ENCODE measurements around the gene IKZF1. TPM values are rescaled to one million over a fixed set of nuclear protein-coding genes. Genes with fewer than 3 reads are reported as not detected.
A peak's percentile ranks its signal among the peaks of the same experiment; 100 is the strongest.

Gene IKZF1
- 1 to 10 TPM; 1.0 to 1.1 TPM for polyA plus RNA-seq

DNA sequence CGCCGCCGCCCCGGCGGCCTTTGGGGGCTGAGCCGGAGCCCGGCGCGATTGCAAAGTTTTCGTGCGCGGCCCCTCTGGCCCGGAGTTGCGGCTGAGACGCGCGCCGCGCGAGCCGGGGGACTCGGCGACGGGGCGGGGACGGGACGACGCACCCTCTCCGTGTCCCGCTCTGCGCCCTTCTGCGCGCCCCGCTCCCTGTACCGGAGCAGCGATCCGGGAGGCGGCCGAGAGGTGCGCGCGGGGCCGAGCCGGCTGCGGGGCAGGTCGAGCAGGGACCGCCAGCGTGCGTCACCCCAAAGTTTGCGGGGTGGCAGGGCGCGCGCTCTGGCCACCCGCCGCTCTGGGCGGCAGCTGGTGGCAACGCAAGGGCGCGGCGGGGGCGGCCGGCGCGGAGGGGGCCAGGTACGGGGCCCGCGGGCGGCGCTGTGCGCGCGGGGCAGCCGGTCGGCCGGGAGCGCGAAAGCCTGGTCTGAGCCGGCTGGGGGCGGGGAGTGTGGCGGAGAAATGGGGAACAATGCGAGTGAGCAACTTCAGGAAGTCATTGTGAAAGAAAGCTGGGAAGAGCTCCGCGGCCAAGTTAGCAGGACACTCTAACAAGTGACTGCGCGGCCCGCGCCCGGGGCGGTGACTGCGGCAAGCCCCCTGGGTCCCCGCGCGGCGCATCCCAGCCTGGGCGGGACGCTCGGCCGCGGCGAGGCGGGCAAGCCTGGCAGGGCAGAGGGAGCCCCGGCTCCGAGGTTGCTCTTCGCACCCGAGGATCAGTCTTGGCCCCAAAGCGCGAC, at the start of gene IKZF1:
TSS of gene IKZF1 (plus strand) at position 588 of the 782 bp plus-strand sequence. CDS start 14,346 bp downstream, outside the sequence.
- Histone ChIP-seq H3K36me3 (ENCODE audit: control insufficient read depth in 2 of 2, insufficient read depth in 2 of 2, low read length in 1 of 2) (no peaks in the 10 kb centered on the region), H3K27ac (ENCODE audit: low read depth in 2 of 2, low read length in 1 of 2) (peak within 1 kb of the TSS; percentile 69), H3K9me3 (ENCODE audit: control insufficient read depth in 2 of 2, insufficient read depth in 1 of 2, low read depth in 1 of 2, low read length in 1 of 2) (peaks cover 0 to 3% of the 10 kb centered on the region in 2 donors), H3K4me3 (ENCODE audit: low read depth in 1 of 2, low read length in 2 of 2) (peak within 1 kb of the TSS; percentile 61 to 69), H3K4me1 (ENCODE audit: control insufficient read depth in 2 of 2, insufficient read depth in 2 of 2, low read length in 1 of 2) (peaks cover 4 to 11% of the 10 kb centered on the region in 2 donors), H3K27me3 (ENCODE audit: control insufficient read depth in 1 of 2, insufficient read depth in 2 of 2, low read length in 2 of 2) (peaks cover 6 to 7% of the 10 kb centered on the region in 2 donors)
- WGBS, 2 donors = 0 to 1% methylated on average over 97 to 107 of the region's 107 CpGs

DNA sequence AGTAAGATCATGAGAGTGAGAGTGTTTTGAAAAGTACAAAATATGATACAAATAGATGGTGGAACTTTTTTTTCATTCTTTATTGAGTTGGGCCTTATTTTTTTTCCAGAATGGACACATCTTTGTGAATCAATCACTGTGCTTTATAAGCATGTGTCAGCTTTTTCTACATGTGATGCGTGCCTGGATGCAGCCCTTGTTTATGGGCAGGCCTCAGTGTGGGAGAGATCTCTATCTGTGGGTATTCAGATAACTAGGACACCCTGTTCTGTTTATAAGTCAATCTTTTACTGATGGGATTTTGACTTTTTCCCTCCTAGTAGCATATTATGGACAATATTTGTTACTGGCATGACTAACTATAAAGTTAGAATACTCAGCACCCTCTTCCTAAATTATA, 42.9 kb upstream of the IKZF1 start:
- Histone ChIP-seq H3K4me3 (ENCODE audit: low read depth in 1 of 2, low read length in 2 of 2) (no peak overlapping the region), H3K27ac (ENCODE audit: low read depth in 2 of 2, low read length in 1 of 2) (no peak overlapping the region), H3K9me3 (ENCODE audit: control insufficient read depth in 2 of 2, insufficient read depth in 1 of 2, low read depth in 1 of 2, low read length in 1 of 2) (no peaks in the 10 kb centered on the region), H3K4me1 (ENCODE audit: control insufficient read depth in 2 of 2, insufficient read depth in 2 of 2, low read length in 1 of 2) (no peaks in the 10 kb centered on the region), H3K36me3 (ENCODE audit: control insufficient read depth in 2 of 2, insufficient read depth in 2 of 2, low read length in 1 of 2) (no peaks in the 10 kb centered on the region), H3K27me3 (ENCODE audit: control insufficient read depth in 1 of 2, insufficient read depth in 2 of 2, low read length in 2 of 2) (no peaks in the 10 kb centered on the region)
- WGBS, 2 donors = 68 to 75% methylated on average over 1 of the region's 1 CpG

DNA sequence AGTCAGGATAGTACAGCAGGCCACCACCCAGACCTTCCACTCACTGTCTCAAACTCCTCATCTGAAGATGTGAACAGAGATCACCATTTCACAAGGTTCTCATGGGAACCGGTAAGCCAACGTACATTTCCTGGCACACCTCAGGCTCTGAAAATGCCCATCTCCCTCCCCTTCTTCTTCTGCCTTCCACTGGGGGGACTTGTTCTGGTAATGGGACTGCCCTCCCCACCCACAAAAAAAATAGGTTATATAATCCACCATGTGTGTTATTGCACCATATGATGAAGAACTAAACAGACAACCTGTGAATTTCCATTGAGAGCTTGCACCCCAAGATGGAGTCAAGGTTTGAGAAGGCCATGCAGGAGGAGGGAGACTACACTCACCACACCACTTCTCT, 42.1 kb upstream of the IKZF1 start:
- Histone ChIP-seq H3K36me3 (ENCODE audit: control insufficient read depth in 2 of 2, insufficient read depth in 2 of 2, low read length in 1 of 2) (no peaks in the 10 kb centered on the region), H3K4me3 (ENCODE audit: low read depth in 1 of 2, low read length in 2 of 2) (no peak overlapping the region), H3K27me3 (ENCODE audit: control insufficient read depth in 1 of 2, insufficient read depth in 2 of 2, low read length in 2 of 2) (no peaks in the 10 kb centered on the region), H3K27ac (ENCODE audit: low read depth in 2 of 2, low read length in 1 of 2) (peak overlapping the region; percentile 13 to 56), H3K9me3 (ENCODE audit: control insufficient read depth in 2 of 2, insufficient read depth in 1 of 2, low read depth in 1 of 2, low read length in 1 of 2) (no peaks in the 10 kb centered on the region), H3K4me1 (ENCODE audit: control insufficient read depth in 2 of 2, insufficient read depth in 2 of 2, low read length in 1 of 2) (no peaks in the 10 kb centered on the region)
- 76 to 86% methylated on average over 2 of the region's 2 CpGs for WGBS, 2 donors

DNA sequence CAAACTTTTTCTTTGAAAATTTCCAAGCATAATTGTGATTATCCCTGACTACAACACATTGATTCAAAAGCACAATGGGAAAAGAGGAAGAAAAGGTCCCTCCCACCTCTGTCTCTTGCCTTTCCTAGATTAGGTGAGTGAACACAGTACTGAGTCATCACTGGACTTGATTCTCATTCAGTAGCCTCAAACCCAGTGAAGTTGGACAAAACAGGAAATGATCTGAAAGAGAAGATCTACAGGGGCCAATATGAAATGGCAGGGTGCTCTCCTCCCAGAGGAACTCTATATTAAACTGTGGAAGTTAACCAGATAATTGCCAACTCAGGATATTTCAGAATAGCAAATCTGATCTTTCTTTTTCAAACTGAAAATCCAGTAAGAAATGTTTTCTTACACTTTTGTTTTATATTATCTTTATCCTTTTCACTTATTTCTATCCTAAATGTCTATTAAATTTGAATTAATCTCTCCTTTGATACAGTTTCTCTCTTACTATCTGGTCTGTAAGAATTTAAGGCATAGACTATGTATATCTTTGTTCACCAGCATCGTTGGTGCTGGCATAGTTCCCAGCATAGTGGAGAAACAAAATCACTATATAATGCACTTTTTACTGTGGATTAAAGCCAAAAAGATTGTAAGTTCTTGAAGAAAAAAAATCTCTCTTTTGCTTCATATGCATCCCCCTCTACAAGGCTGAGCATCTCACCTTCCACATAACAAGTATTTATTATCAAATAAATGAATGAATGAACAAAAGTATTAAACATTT, 41.4 kb upstream of the IKZF1 start:
- Histone ChIP-seq H3K4me1 (ENCODE audit: control insufficient read depth in 2 of 2, insufficient read depth in 2 of 2, low read length in 1 of 2) (no peaks in the 10 kb centered on the region), H3K4me3 (ENCODE audit: low read depth in 1 of 2, low read length in 2 of 2) (no peak overlapping the region), H3K27ac (ENCODE audit: low read depth in 2 of 2, low read length in 1 of 2) (no peak overlapping the region), H3K9me3 (ENCODE audit: control insufficient read depth in 2 of 2, insufficient read depth in 1 of 2, low read depth in 1 of 2, low read length in 1 of 2) (no peaks in the 10 kb centered on the region), H3K36me3 (ENCODE audit: control insufficient read depth in 2 of 2, insufficient read depth in 2 of 2, low read length in 1 of 2) (no peaks in the 10 kb centered on the region), H3K27me3 (ENCODE audit: control insufficient read depth in 1 of 2, insufficient read depth in 2 of 2, low read length in 2 of 2) (no peaks in the 10 kb centered on the region)
- 3 to 5% methylated on average over 1 of the region's 1 CpG for WGBS, 2 donors

DNA sequence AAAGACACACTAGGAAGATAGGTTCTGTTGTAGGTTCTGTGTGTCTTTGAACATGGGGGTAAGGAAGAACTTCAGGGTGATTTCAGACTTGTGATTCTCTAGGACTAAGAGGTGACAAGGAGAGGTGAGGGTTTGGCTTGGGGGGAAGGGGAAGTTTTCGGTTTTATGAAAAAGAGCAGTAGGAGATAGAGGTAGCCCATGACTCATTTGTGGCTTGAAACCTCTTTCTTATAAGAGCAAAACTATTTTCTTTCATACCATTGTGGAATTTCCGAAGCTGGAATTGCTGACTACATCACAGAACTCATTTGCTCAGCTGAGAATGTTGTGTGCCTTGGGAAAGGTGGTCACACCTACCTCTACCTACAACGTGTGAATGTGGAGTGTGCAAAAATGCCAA, 39.6 kb upstream of the IKZF1 start:
- H3K27ac ChIP-seq (ENCODE audit: low read depth in 2 of 2, low read length in 1 of 2) = no peak overlapping the region
- WGBS, 2 donors = 46% methylated on average over 3 of the region's 3 CpGs

DNA sequence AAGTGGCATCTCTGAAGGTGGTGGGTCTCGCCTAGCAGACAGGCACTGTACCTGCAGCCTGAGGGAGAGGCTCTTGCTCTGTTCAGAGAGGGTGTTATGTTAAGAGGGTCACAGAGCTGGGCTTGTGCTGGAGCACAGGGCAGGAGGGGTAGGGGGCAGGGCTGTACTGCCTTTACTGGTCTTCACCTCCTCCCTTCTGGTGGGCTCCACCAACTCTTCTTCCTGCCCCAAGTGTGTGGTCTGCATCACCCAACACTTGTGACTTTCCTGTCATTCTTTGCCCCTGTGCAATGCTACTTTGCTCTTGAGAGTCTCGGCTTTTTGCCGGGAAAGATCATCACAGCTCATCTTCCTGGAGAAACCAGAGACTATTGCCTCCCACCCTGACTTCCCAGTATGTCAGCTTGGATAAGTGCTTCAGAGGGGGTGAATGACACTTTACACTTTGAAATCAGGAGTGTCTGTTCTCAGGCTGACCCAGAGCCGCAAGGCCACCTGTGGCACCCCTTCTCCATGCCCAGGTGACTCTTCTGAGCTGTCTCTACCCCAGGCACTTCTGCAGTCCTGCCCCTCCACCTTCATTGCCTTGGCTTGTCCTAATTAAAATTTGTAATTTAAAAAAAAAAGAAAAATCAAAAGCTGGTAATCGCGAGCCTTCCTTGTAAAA, 38.4 kb upstream of the IKZF1 start:
- 67 to 75% methylated on average over 6 of the region's 6 CpGs for WGBS, 2 donors

More for the DNA sequence above, 39.6 kb upstream of the IKZF1 start:
- no peaks in the 10 kb centered on the region for H3K27me3 ChIP-seq (ENCODE audit: control insufficient read depth in 1 of 2, insufficient read depth in 2 of 2, low read length in 2 of 2)
- H3K4me3 ChIP-seq (ENCODE audit: low read depth in 1 of 2, low read length in 2 of 2) = no peak overlapping the region
- no peaks in the 10 kb centered on the region for H3K9me3 ChIP-seq (ENCODE audit: control insufficient read depth in 2 of 2, insufficient read depth in 1 of 2, low read depth in 1 of 2, low read length in 1 of 2)
- no peaks in the 10 kb centered on the region for H3K36me3 ChIP-seq (ENCODE audit: control insufficient read depth in 2 of 2, insufficient read depth in 2 of 2, low read length in 1 of 2)
- H3K4me1 ChIP-seq (ENCODE audit: control insufficient read depth in 2 of 2, insufficient read depth in 2 of 2, low read length in 1 of 2) = peaks cover 0 to 4% of the 10 kb centered on the region in 2 donors

DNA sequence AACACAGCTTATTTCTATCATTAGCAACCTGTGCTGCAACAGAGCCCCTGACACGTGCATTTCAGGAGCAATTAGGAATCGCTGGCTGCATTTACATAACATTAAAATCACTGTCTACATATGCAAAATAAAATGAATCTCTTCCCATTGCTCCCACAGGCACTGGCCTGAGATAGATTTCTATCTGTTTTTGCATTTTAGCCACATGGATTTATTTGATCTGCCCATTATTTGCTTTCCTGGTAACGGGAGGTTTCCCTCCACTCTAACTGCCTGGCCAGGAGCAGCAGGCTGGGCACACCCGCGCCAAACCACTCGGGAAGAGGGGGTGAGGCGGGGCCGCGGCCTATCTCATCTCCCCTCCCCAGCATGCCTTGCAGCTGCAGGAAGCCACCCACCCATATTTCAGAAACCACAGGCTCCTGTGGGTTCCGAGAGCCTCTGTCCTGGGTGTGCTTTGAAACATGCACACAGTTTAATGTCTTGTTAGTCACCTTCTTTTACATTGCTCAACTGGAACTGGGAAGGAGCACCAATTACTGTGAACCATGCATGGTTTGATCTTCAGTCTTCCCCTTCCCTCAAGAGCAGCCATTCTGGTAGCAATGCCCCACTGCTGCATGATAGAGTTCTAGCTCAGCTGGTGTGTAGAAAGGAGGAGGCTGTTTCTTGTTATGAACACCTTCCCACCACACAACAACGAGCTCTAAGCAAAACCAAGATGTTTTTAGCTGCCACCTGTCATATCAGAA, 37.7 kb upstream of the IKZF1 start:
- WGBS, 2 donors = 41 to 54% methylated on average over 11 of the region's 11 CpGs
- Histone ChIP-seq H3K4me1 (ENCODE audit: control insufficient read depth in 2 of 2, insufficient read depth in 2 of 2, low read length in 1 of 2) (peaks cover 0 to 4% of the 10 kb centered on the region in 2 donors), H3K36me3 (ENCODE audit: control insufficient read depth in 2 of 2, insufficient read depth in 2 of 2, low read length in 1 of 2) (no peaks in the 10 kb centered on the region), H3K27me3 (ENCODE audit: control insufficient read depth in 1 of 2, insufficient read depth in 2 of 2, low read length in 2 of 2) (no peaks in the 10 kb centered on the region), H3K4me3 (ENCODE audit: low read depth in 1 of 2, low read length in 2 of 2) (no peak overlapping the region), H3K9me3 (ENCODE audit: control insufficient read depth in 2 of 2, insufficient read depth in 1 of 2, low read depth in 1 of 2, low read length in 1 of 2) (no peaks in the 10 kb centered on the region), H3K27ac (ENCODE audit: low read depth in 2 of 2, low read length in 1 of 2) (no peak overlapping the region)

More for the DNA sequence above, 38.4 kb upstream of the IKZF1 start:
- Histone ChIP-seq H3K27ac (ENCODE audit: low read depth in 2 of 2, low read length in 1 of 2) (no peak overlapping the region), H3K27me3 (ENCODE audit: control insufficient read depth in 1 of 2, insufficient read depth in 2 of 2, low read length in 2 of 2) (no peaks in the 10 kb centered on the region), H3K36me3 (ENCODE audit: control insufficient read depth in 2 of 2, insufficient read depth in 2 of 2, low read length in 1 of 2) (no peaks in the 10 kb centered on the region), H3K4me1 (ENCODE audit: control insufficient read depth in 2 of 2, insufficient read depth in 2 of 2, low read length in 1 of 2) (peaks cover 0 to 4% of the 10 kb centered on the region in 2 donors), H3K9me3 (ENCODE audit: control insufficient read depth in 2 of 2, insufficient read depth in 1 of 2, low read depth in 1 of 2, low read length in 1 of 2) (no peaks in the 10 kb centered on the region), H3K4me3 (ENCODE audit: low read depth in 1 of 2, low read length in 2 of 2) (no peak overlapping the region)

DNA sequence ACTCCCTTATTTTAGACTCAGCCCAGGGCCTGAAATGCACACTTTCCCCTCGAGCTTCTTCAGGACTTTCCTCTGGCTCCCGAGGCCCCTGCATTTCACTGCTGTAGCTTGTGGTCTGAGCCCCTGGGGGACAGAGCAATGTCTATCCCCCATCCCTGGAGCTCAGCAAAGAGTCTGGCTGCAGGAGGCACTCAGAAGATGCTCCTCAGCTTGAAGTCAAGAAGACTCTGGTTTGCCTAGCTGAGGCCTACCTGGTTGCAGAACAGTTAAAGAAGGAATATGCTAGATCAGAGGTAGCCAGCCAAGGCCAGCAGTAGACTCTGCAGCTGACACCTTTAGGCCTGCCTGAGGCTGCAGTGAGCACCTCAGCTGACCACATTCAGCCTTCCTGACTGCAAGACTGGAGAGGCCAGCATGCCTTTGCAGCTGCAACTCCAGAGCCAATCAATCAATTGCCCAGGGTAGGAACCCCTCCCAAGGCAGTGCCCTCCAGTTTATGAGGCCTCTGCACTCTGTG, 36.9 kb upstream of the IKZF1 start:
- Histone ChIP-seq H3K4me3 (ENCODE audit: low read depth in 1 of 2, low read length in 2 of 2) (no peak overlapping the region), H3K27ac (ENCODE audit: low read depth in 2 of 2, low read length in 1 of 2) (peak overlapping the region in 1 of 2 donors; percentile 57), H3K36me3 (ENCODE audit: control insufficient read depth in 2 of 2, insufficient read depth in 2 of 2, low read length in 1 of 2) (no peaks in the 10 kb centered on the region), H3K4me1 (ENCODE audit: control insufficient read depth in 2 of 2, insufficient read depth in 2 of 2, low read length in 1 of 2) (peaks cover 0 to 4% of the 10 kb centered on the region in 2 donors), H3K9me3 (ENCODE audit: control insufficient read depth in 2 of 2, insufficient read depth in 1 of 2, low read depth in 1 of 2, low read length in 1 of 2) (no peaks in the 10 kb centered on the region), H3K27me3 (ENCODE audit: control insufficient read depth in 1 of 2, insufficient read depth in 2 of 2, low read length in 2 of 2) (no peaks in the 10 kb centered on the region)
- 61 to 62% methylated on average over 2 of the region's 2 CpGs for WGBS, 2 donors

DNA sequence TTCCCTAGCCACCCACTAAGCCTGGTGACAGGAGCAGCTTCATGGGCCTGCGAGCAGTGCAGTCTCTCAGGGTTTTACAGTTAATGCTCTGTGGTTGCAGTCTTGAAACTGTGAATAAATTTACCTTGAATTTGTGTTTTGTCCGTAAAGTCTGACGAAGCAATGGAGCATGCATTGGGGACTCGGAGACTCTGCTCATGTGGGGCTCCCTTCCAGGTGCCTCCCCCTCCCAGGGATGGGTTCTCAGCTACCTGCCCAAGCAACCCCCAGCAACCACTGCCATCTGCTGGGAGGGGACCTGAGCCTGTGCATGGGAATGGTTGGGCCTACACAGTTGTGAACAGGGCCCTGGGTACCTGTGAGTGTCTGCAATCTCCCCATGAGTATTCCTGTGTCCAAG, 36.3 kb upstream of the IKZF1 start:
- 76 to 83% methylated on average over 4 of the region's 4 CpGs for WGBS, 2 donors
- H3K36me3 ChIP-seq (ENCODE audit: control insufficient read depth in 2 of 2, insufficient read depth in 2 of 2, low read length in 1 of 2) = no peaks in the 10 kb centered on the region
- no peaks in the 10 kb centered on the region for H3K9me3 ChIP-seq (ENCODE audit: control insufficient read depth in 2 of 2, insufficient read depth in 1 of 2, low read depth in 1 of 2, low read length in 1 of 2)
- no peak overlapping the region for H3K4me3 ChIP-seq (ENCODE audit: low read depth in 1 of 2, low read length in 2 of 2)
- peaks cover 0 to 4% of the 10 kb centered on the region in 2 donors for H3K4me1 ChIP-seq (ENCODE audit: control insufficient read depth in 2 of 2, insufficient read depth in 2 of 2, low read length in 1 of 2)
- no peaks in the 10 kb centered on the region for H3K27me3 ChIP-seq (ENCODE audit: control insufficient read depth in 1 of 2, insufficient read depth in 2 of 2, low read length in 2 of 2)
- no peak overlapping the region for H3K27ac ChIP-seq (ENCODE audit: low read depth in 2 of 2, low read length in 1 of 2)
